ENCODE measurements around the gene APBB1IP. TPM values are rescaled to one million over a fixed set of nuclear protein-coding genes. Genes with fewer than 3 reads are reported as not detected.

The APBB1IP gene
- total and polyA plus RNA-seq, 2 of the 8 experiments (the other 6 are each of a cell fraction or from before 2014, with no cell fraction given) = 0.05 TPM; not detected in 1

- TF ChIP-seq, protein P1, sequence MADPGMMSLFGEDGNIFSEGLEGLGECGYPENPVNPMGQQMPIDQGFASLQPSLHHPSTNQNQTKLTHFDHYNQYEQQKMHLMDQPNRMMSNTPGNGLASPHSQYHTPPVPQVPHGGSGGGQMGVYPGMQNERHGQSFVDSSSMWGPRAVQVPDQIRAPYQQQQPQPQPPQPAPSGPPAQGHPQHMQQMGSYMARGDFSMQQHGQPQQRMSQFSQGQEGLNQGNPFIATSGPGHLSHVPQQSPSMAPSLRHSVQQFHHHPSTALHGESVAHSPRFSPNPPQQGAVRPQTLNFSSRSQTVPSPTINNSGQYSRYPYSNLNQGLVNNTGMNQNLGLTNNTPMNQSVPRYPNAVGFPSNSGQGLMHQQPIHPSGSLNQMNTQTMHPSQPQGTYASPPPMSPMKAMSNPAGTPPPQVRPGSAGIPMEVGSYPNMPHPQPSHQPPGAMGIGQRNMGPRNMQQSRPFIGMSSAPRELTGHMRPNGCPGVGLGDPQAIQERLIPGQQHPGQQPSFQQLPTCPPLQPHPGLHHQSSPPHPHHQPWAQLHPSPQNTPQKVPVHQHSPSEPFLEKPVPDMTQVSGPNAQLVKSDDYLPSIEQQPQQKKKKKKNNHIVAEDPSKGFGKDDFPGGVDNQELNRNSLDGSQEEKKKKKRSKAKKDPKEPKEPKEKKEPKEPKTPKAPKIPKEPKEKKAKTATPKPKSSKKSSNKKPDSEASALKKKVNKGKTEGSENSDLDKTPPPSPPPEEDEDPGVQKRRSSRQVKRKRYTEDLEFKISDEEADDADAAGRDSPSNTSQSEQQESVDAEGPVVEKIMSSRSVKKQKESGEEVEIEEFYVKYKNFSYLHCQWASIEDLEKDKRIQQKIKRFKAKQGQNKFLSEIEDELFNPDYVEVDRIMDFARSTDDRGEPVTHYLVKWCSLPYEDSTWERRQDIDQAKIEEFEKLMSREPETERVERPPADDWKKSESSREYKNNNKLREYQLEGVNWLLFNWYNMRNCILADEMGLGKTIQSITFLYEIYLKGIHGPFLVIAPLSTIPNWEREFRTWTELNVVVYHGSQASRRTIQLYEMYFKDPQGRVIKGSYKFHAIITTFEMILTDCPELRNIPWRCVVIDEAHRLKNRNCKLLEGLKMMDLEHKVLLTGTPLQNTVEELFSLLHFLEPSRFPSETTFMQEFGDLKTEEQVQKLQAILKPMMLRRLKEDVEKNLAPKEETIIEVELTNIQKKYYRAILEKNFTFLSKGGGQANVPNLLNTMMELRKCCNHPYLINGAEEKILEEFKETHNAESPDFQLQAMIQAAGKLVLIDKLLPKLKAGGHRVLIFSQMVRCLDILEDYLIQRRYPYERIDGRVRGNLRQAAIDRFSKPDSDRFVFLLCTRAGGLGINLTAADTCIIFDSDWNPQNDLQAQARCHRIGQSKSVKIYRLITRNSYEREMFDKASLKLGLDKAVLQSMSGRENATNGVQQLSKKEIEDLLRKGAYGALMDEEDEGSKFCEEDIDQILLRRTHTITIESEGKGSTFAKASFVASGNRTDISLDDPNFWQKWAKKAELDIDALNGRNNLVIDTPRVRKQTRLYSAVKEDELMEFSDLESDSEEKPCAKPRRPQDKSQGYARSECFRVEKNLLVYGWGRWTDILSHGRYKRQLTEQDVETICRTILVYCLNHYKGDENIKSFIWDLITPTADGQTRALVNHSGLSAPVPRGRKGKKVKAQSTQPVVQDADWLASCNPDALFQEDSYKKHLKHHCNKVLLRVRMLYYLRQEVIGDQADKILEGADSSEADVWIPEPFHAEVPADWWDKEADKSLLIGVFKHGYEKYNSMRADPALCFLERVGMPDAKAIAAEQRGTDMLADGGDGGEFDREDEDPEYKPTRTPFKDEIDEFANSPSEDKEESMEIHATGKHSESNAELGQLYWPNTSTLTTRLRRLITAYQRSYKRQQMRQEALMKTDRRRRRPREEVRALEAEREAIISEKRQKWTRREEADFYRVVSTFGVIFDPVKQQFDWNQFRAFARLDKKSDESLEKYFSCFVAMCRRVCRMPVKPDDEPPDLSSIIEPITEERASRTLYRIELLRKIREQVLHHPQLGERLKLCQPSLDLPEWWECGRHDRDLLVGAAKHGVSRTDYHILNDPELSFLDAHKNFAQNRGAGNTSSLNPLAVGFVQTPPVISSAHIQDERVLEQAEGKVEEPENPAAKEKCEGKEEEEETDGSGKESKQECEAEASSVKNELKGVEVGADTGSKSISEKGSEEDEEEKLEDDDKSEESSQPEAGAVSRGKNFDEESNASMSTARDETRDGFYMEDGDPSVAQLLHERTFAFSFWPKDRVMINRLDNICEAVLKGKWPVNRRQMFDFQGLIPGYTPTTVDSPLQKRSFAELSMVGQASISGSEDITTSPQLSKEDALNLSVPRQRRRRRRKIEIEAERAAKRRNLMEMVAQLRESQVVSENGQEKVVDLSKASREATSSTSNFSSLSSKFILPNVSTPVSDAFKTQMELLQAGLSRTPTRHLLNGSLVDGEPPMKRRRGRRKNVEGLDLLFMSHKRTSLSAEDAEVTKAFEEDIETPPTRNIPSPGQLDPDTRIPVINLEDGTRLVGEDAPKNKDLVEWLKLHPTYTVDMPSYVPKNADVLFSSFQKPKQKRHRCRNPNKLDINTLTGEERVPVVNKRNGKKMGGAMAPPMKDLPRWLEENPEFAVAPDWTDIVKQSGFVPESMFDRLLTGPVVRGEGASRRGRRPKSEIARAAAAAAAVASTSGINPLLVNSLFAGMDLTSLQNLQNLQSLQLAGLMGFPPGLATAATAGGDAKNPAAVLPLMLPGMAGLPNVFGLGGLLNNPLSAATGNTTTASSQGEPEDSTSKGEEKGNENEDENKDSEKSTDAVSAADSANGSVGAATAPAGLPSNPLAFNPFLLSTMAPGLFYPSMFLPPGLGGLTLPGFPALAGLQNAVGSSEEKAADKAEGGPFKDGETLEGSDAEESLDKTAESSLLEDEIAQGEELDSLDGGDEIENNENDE (IDR thresholded peaks at IDR 0.05; ENCODE audit: insufficient replicate concordance, low read length) = no peak
- TF ChIP-seq ASH2L (IDR thresholded peaks at IDR 0.05; ENCODE audit: low read length) (no peak), RXRA (IDR thresholded peaks at IDR 0.05; ENCODE audit: insufficient read depth, low read depth, low read length) (no peak), CBX8 (IDR thresholded peaks at IDR 0.05; ENCODE audit: borderline replicate concordance, low read depth, low read length) (no peak), GTF2F1 (IDR thresholded peaks at IDR 0.05; ENCODE audit: borderline replicate concordance, low read depth, low read length) (no peak), RBBP5 (IDR thresholded peaks at IDR 0.05; ENCODE audit: borderline replicate concordance, low read depth, low read length) (no peak)
Observed at GRCh38 chr10:26488344-26488743, 50.2 kb downstream of the APBB1IP start (continued).

All from H1 (cell line).